ENCODE measurements around the gene DHCR7. TPM values are rescaled to one million over a fixed set of nuclear protein-coding genes. Genes with fewer than 3 reads are reported as not detected.

DHCR7 gene
- total RNA-seq, 1 donor: 16.7 TPM

GRCh38 chr11:71478528-71478840 lies 30.3 kb upstream of the DHCR7 start:
- no peak for TF ChIP-seq CTCF (IDR thresholded peaks at IDR 0.05; ENCODE audit: insufficient read depth, low read length)

GRCh38 chr11:71477641-71478527 lies 29.7 kb upstream of the DHCR7 start:
- TF ChIP-seq CTCF (IDR thresholded peaks at IDR 0.05; ENCODE audit: insufficient read depth, low read length): no peak

More at GRCh38 chr11:71478528-71478840, 30.3 kb upstream of the DHCR7 start:
- no peak for DNase-seq (ENCODE audit: low read depth)
- H3K4me3 ChIP-seq (ENCODE audit: low read depth, low read length): no peak overlapping the region

GRCh38 chr11:71476926-71477640 lies 28.9 kb upstream of the DHCR7 start:
- TF ChIP-seq CTCF (IDR thresholded peaks at IDR 0.05; ENCODE audit: insufficient read depth, low read length): no peak
- no peak overlapping the region for H3K4me3 ChIP-seq (ENCODE audit: low read depth, low read length)
- no peak for DNase-seq (ENCODE audit: low read depth)

More at GRCh38 chr11:71477641-71478527, 29.7 kb upstream of the DHCR7 start:
- H3K4me3 ChIP-seq (ENCODE audit: low read depth, low read length): no peak overlapping the region
- no peak for DNase-seq (ENCODE audit: low read depth)

- no peak overlapping the region for H3K4me3 ChIP-seq (ENCODE audit: low read depth, low read length)
- no peak for DNase-seq (ENCODE audit: low read depth)
- TF ChIP-seq CTCF (IDR thresholded peaks at IDR 0.05; ENCODE audit: insufficient read depth, low read length): no peak
Observed at GRCh38 chr11:71476031-71476430, 27.8 kb upstream of the DHCR7 start.

- H3K4me3 ChIP-seq (ENCODE audit: low read depth, low read length): no peak overlapping the region
- no peak for TF ChIP-seq CTCF (IDR thresholded peaks at IDR 0.05; ENCODE audit: insufficient read depth, low read length)
- DNase-seq (ENCODE audit: low read depth): no peak
Observed at GRCh38 chr11:71474771-71475483, 26.7 kb upstream of the DHCR7 start.

GRCh38 chr11:71474141-71474770 lies 26.1 kb upstream of the DHCR7 start:
- DNase-seq (ENCODE audit: low read depth): no peak
- H3K4me3 ChIP-seq (ENCODE audit: low read depth, low read length): no peak overlapping the region
- no peak for TF ChIP-seq CTCF (IDR thresholded peaks at IDR 0.05; ENCODE audit: insufficient read depth, low read length)

Data from fibroblast of the aortic adventitia (primary cell).